ENCODE results near the gene C2orf42.
"Not testable (repeated sequence)": the region's sequence is repeated elsewhere in the genome, so short reads cannot be mapped to it uniquely, and the experiment has no call there.

C2orf42 gene

DNA sequence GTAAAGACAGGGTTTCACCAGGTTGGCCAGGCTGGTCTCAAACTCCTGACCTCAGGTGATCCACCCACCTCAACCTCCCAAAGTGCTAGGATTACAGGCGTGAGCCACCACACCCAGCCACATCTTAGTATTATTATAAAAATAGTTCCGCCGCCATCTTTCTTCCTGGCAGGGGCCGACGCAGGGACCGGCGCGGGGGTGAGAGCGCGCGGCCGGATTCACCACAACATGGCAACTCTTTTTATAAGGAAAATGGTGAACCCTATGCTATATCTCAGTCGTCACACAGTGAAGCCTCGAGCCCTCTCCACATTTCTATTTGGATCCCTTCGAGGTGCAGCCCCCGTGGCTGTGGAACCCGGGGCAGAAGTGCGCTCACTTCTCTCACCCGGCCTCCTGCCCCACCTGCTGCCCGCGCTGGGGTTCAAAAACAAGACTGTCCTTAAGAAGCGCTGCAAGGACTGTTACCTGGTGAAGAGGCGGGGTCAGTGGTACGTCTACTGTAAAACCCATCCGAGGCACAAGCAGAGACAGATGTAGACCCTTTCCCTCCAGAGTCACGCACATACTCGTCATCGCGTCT, 88.4 kb downstream of the C2orf42 start:
- not testable (repeated sequence) for DNase-seq

DNA sequence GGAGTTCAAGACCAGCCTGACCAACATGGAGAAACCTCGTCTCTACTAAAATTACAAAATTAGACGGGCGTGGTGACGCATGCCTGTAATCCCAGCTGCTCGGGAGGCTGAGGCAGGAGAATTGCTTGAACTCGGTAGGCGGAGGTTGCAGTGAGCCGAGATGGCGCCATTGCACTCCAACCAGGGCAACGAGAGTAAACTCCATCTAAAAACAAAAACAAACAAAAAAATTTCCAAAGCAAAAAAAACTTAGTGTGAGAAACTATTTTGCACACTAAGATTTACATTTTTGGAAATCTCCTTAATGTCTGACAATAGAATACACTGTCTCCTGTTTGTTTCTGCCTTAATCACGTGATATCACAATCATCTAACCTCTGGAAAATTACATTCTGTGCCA, 89.1 kb downstream of the C2orf42 start:
- DNase-seq, result not testable (repeated sequence)

DNA sequence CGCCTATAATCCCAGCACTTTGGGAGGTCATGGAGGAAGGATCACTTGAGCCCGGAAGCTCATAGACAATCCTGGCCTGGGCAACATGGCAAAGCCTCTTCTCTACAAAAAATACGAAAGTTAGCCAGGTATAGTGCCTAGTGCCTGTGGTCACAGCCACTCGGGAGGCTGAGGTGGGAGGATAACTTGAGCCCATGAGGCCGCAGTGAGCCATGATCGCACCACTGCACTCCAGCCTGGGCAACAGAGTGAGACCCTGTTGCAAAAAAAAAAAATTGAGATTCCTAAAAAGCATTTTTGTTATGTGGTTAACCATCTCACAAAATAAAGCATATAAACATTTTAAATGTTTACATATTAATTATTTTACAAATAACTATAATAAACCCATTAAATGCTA, 89.6 kb downstream of the C2orf42 start:
- DNase-seq, result no peak
